Breast epithelium (tissue), 4 donors: ENCODE data around the gene GPBP1L1. TPM values are rescaled to one million over a fixed set of nuclear protein-coding genes. Genes with fewer than 3 reads are reported as not detected.

Source experiments
- DNase-seq, 2 donors: peaks; one replicate each; pipeline ENCODE4 v3.0.0-alpha.2; 2019; ENCODE audit warnings: low spot score in 2 of 2
- H3K27ac ChIP-seq, 2 donors: fragments of 200-600 bp; sonication (generic) in 1 of 2; one replicate each; pipeline ENCODE4 v1.5.1; 2016 to 2019; ENCODE audit warnings: mild to moderate bottlenecking in 1 of 2
- H3K27me3 ChIP-seq, 2 donors: fragments of 200-600 bp; sonication (generic) in 1 of 2; one replicate each; pipeline versions ENCODE4 v1.5.1 to v1.6.0; 2017 to 2019; ENCODE audit warnings: control low read depth in 1 of 2, mild to moderate bottlenecking in 1 of 2
- H3K36me3 ChIP-seq: fragments of 200-600 bp; one replicate; pipeline ENCODE4 v1.5.1; 2019
- H3K4me1 ChIP-seq, 2 donors: fragments of 200-600 bp; sonication (generic); one replicate each; pipeline ENCODE4 v1.5.1; 2016 to 2019; ENCODE audit warnings: control low read depth in 1 of 2
- H3K4me3 ChIP-seq, 3 donors: fragments of 200-600 bp; sonication (generic); 1 replicate in 2 of 3; 2 replicates in 1 of 3; pipeline ENCODE4 v1.5.1; 2016 to 2019; ENCODE audit warnings: mild to moderate bottlenecking in 3 of 3, moderate library complexity in 2 of 3
- H3K9me3 ChIP-seq, 2 donors: fragments of 200-600 bp; sonication (generic) in 1 of 2; one replicate each; pipeline ENCODE4 v1.5.1; 2016 to 2019; ENCODE audit warnings: control low read depth in 1 of 2
- CTCF ChIP-seq, 3 donors: fragments of 450-650 bp; IDR thresholded peaks; one replicate each; pipeline ENCODE4 v1.5.1; 2016 to 2017; ENCODE audit warnings: antibody characterized with exemption in 3 of 3, mild to moderate bottlenecking in 3 of 3, moderate library complexity in 3 of 3
- POLR2A ChIP-seq: fragments of 450-650 bp; IDR thresholded peaks from one replicate; pipeline ENCODE4 v1.6.1; 2016; ENCODE audit warnings: antibody characterized with exemption, mild to moderate bottlenecking, moderate library complexity
- POLR2AphosphoS5 ChIP-seq, 3 donors: sonication (generic); formaldehyde crosslinking; IDR thresholded peaks; one replicate each; pipeline ENCODE4 v1.6.1; 2017; ENCODE audit warnings: antibody characterized with exemption in 3 of 3
- intact Hi-C: fragments of 100-400 bp; cut with DNase I; formaldehyde crosslinking; loops from one replicate; pipeline ENCODE4 v1.15.1; 2023; ENCODE audit warnings: low total_unique reads
- total RNA-seq, 3 donors: library from RNA; depleted of rRNA; stranded (reverse); fragments of >200 nt; gene quantifications; one replicate each; pipeline ENCODE4 v1.1.0, GENCODE V29; 2016

Gene GPBP1L1
- total RNA-seq, 3 donors from 2014 or later: 103 to 195 (median 114) TPM

GRCh38 chr1:45660336-45660735 lies 26.0 kb downstream of the GPBP1L1 start:
- no peak for DNase-seq
- intact Hi-C loops: no loop called here
- no peak for TF ChIP-seq CTCF (IDR thresholded peaks at IDR 0.05)
- TF ChIP-seq POLR2AphosphoS5 (IDR thresholded peaks at IDR 0.05): no peak
- TF ChIP-seq POLR2A: no peak
- no peaks in the 10 kb centered on the region for H3K27me3 ChIP-seq
- no peak overlapping the region for H3K4me3 ChIP-seq
- H3K36me3 ChIP-seq: peaks cover 6% of the 10 kb centered on the region
- no peaks in the 10 kb centered on the region for H3K4me1 ChIP-seq
- no peak overlapping the region for H3K27ac ChIP-seq
- no peaks in the 10 kb centered on the region for H3K9me3 ChIP-seq

DNA sequence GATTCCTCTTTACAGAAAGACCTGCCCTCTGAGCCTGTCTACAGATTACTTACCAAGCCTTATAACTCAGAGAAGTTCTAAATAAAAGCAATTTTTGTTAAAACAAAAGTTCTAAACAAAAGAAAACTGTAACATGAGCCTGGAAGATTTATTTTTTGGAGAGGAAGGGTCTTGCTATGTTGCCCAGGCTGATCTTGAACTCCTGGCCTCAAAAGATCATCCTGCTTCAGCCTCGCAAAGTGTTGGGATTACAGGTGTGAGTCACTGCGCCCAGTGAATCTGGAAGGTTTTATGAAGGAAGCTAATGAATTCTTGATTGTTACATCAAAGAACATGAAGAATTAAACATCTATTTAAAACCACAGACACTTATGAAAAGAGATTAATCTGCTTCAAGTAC lies 27.1 kb downstream of the GPBP1L1 start:
- no peak for DNase-seq
- no peaks in the 10 kb centered on the region for H3K9me3 ChIP-seq
- no peak overlapping the region for H3K27ac ChIP-seq
- H3K36me3 ChIP-seq: peaks cover 11% of the 10 kb centered on the region
- H3K27me3 ChIP-seq: no peaks in the 10 kb centered on the region
- TF ChIP-seq POLR2A (no peak), CTCF (IDR thresholded peaks at IDR 0.05) (no peak), POLR2AphosphoS5 (IDR thresholded peaks at IDR 0.05) (no peak)
- H3K4me1 ChIP-seq: no peaks in the 10 kb centered on the region
- H3K4me3 ChIP-seq: no peak overlapping the region
- intact Hi-C loops: loop anchor here (5.0 kb wide), 1 partner anchor 448 kb away; no protein-coding TSS in a partner anchor

- no peak for TF ChIP-seq CTCF (IDR thresholded peaks at IDR 0.05)
- TF ChIP-seq POLR2AphosphoS5 (IDR thresholded peaks at IDR 0.05): no peak
- no peak for TF ChIP-seq POLR2A
- no peak for DNase-seq
- no peaks in the 10 kb centered on the region for H3K27me3 ChIP-seq
- intact Hi-C loops: loop anchor here (5.0 kb wide), 1 partner anchor 449 kb away; no protein-coding TSS in a partner anchor
- peaks cover 14% of the 10 kb centered on the region for H3K36me3 ChIP-seq
- H3K9me3 ChIP-seq: no peaks in the 10 kb centered on the region
- no peak overlapping the region for H3K27ac ChIP-seq
- H3K4me3 ChIP-seq: no peak overlapping the region
- H3K4me1 ChIP-seq: no peaks in the 10 kb centered on the region
These were observed 28.2 kb downstream of the GPBP1L1 start for GRCh38 chr1:45658171-45658570.

- Histone ChIP-seq H3K36me3 (peaks cover 14% of the 10 kb centered on the region), H3K27ac (no peak overlapping the region)
These were observed 29.6 kb downstream of the GPBP1L1 start for GRCh38 chr1:45656573-45657226.

More at GRCh38 chr1:45656573-45657226, 29.6 kb downstream of the GPBP1L1 start:
- DNase-seq: no peak
- TF ChIP-seq CTCF (IDR thresholded peaks at IDR 0.05) (no peak), POLR2AphosphoS5 (IDR thresholded peaks at IDR 0.05) (no peak), POLR2A (no peak)
- Histone ChIP-seq H3K9me3 (no peaks in the 10 kb centered on the region), H3K4me3 (no peak overlapping the region), H3K4me1 (no peaks in the 10 kb centered on the region), H3K27me3 (no peaks in the 10 kb centered on the region)
- intact Hi-C loops: loop anchor here (5.0 kb wide), 1 partner anchor 451 kb away; no protein-coding TSS in a partner anchor
